Trophoblast cell (in vitro differentiated cells and primary cell): ENCODE results near the gene LDLRAD3.
A peak's percentile ranks its signal among the peaks of the same experiment; 100 is the strongest.

ENCODE experiments used
- DNase-seq, 2 donors: peaks; one replicate each; pipeline ENCODE4 v3.0.0-alpha.2; 2016
- H2AFZ ChIP-seq: 2 replicates; pipeline ENCODE4 v1.6.1; 2013; ENCODE audit warnings: low read length, moderate library complexity, mild to moderate bottlenecking; ENCODE audit not compliant: insufficient read depth, poor library complexity
- H2AK5ac ChIP-seq: 2 replicates; pipeline ENCODE4 v1.6.1; 2013; ENCODE audit warnings: mild to moderate bottlenecking, low read length
- H2BK120ac ChIP-seq: 2 replicates; pipeline ENCODE4 v1.6.1; 2013; ENCODE audit warnings: low read length, mild to moderate bottlenecking, moderate library complexity; ENCODE audit not compliant: insufficient read depth, poor library complexity
- H2BK12ac ChIP-seq: 2 replicates; pipeline ENCODE4 v1.6.1; 2013; ENCODE audit warnings: mild to moderate bottlenecking, low read length, moderate library complexity
- H2BK5ac ChIP-seq: 2 replicates; pipeline ENCODE4 v1.6.1; 2013; ENCODE audit warnings: low read length, low read depth, moderate library complexity, mild to moderate bottlenecking; ENCODE audit not compliant: poor library complexity
- H3K14ac ChIP-seq: 2 replicates; pipeline ENCODE4 v1.6.1; 2013; ENCODE audit warnings: mild to moderate bottlenecking, low read length
- H3K18ac ChIP-seq: 2 replicates; pipeline ENCODE4 v1.6.1; 2013; ENCODE audit warnings: mild to moderate bottlenecking, low read length
- H3K23ac ChIP-seq: 2 replicates; pipeline ENCODE4 v1.6.1; 2013; ENCODE audit warnings: low read length
- H3K27ac ChIP-seq: 2 replicates; pipeline ENCODE4 v1.5.1; 2013; ENCODE audit warnings: low read depth, mild to moderate bottlenecking, inconsistent platforms, low read length, moderate library complexity
- H3K27me3 ChIP-seq: 2 replicates; pipeline ENCODE4 v1.6.1; 2013; ENCODE audit warnings: inconsistent platforms, mild to moderate bottlenecking, low read length, moderate library complexity; ENCODE audit not compliant: insufficient read depth
- H3K36me3 ChIP-seq, 2 experiments: 1 replicate in 1 of 2; 2 replicates in 1 of 2; pipeline ENCODE4 v1.6.1; 2013; ENCODE audit warnings: low read length in 2 of 2, mild to moderate bottlenecking in 2 of 2, moderate library complexity in 1 of 2; ENCODE audit not compliant: insufficient read depth in 2 of 2, control insufficient read depth in 1 of 2
- H3K4ac ChIP-seq: 2 replicates; pipeline ENCODE4 v1.6.1; 2013; ENCODE audit warnings: low read depth, mild to moderate bottlenecking, low read length, moderate library complexity
- H3K4me1 ChIP-seq, 2 experiments: 1 replicate in 1 of 2; 2 replicates in 1 of 2; pipeline ENCODE4 v1.6.1; 2013; ENCODE audit warnings: low read length in 2 of 2, mild to moderate bottlenecking in 2 of 2, moderate library complexity in 1 of 2; ENCODE audit not compliant: insufficient read depth in 2 of 2, control insufficient read depth in 1 of 2
- H3K4me2 ChIP-seq: 2 replicates; pipeline ENCODE4 v1.6.1; 2013; ENCODE audit warnings: inconsistent platforms, mild to moderate bottlenecking, low read length, moderate library complexity
- H3K4me3 ChIP-seq: 2 replicates; pipeline ENCODE4 v1.5.1; 2013; ENCODE audit warnings: mild to moderate bottlenecking, low read depth, low read length, inconsistent platforms
- H3K79me1 ChIP-seq: one replicate; pipeline ENCODE4 v1.6.1; 2013; ENCODE audit warnings: low read length
- H3K79me2 ChIP-seq: 2 replicates; pipeline ENCODE4 v1.6.1; 2013; ENCODE audit warnings: low read length, mild to moderate bottlenecking; ENCODE audit not compliant: control insufficient read depth, insufficient read depth, poor library complexity
- H3K9ac ChIP-seq: 2 replicates; pipeline ENCODE4 v1.6.1; 2013; ENCODE audit warnings: mild to moderate bottlenecking, low read length
- H3K9me3 ChIP-seq: 2 replicates; pipeline ENCODE4 v1.6.1; 2013; ENCODE audit warnings: low read depth, mild to moderate bottlenecking, control low read depth, inconsistent platforms, low read length; ENCODE audit not compliant: insufficient read depth
- H4K12ac ChIP-seq: 2 replicates; pipeline ENCODE4 v1.6.1; 2013; ENCODE audit warnings: low read depth, mild to moderate bottlenecking, low read length, moderate library complexity
- H4K8ac ChIP-seq: 2 replicates; pipeline ENCODE4 v1.6.1; 2013; ENCODE audit warnings: low read depth, mild to moderate bottlenecking, low read length, moderate library complexity
- H4K91ac ChIP-seq: one replicate; pipeline ENCODE4 v1.6.1; 2013; ENCODE audit warnings: low read depth, mild to moderate bottlenecking, low read length, moderate library complexity
- WGBS: extraction: QIAGEN DNeasy Blood & Tissue Kit; methylation state at CpG from one replicate; pipeline ENCODE4 v1.1.7; 2013; ENCODE audit warnings: missing lambda C conversion rate; ENCODE audit not compliant: insufficient read length, insufficient coverage; ENCODE audit errors: extremely low coverage; 5-methylcytosine and 5-hydroxymethylcytosine counted together

Gene LDLRAD3

GRCh38 chr11:36118084-36118483 lies 174.2 kb downstream of the LDLRAD3 start:
- Histone ChIP-seq H4K8ac (no peak overlapping the region), H2BK12ac (no peak overlapping the region), H3K27ac (no peak overlapping the region), H3K14ac (no peak overlapping the region), H3K9ac (no peak overlapping the region), H3K4me2 (no peak overlapping the region), H2BK120ac (no peak overlapping the region), H3K4me1 (no peaks in the 10 kb centered on the region), H3K4ac (no peak overlapping the region), H2BK5ac (no peak overlapping the region), H3K4me3 (no peak overlapping the region), H4K91ac (no peak overlapping the region), H3K9me3 (peaks cover 4% of the 10 kb centered on the region), H3K27me3 (no peaks in the 10 kb centered on the region), H3K79me2 (peaks cover 2% of the 10 kb centered on the region), H3K23ac (no peak overlapping the region), H2AFZ (no peak overlapping the region), H4K12ac (no peak overlapping the region), H3K79me1 (no peaks in the 10 kb centered on the region), H2AK5ac (no peak overlapping the region), H3K18ac (no peak overlapping the region), H3K36me3 (peaks cover 4 to 6% of the 10 kb centered on the region in 2 experiments)
- WGBS: no CpG with 5 or more reads among the region's 2 CpGs
- no peak for DNase-seq

- no peak overlapping the region for H4K12ac ChIP-seq
- H2BK120ac ChIP-seq: no peak overlapping the region
- no peak overlapping the region for H3K4ac ChIP-seq
- no peak overlapping the region for H2AK5ac ChIP-seq
- peak in 1 of 2 donors; percentile 12 for DNase-seq
- no peak overlapping the region for H4K91ac ChIP-seq
- no peaks in the 10 kb centered on the region for H3K9me3 ChIP-seq
- H3K36me3 ChIP-seq: peaks cover 4% of the 10 kb centered on the region in 2 experiments
- H3K79me2 ChIP-seq: peaks cover 2% of the 10 kb centered on the region
- no peaks in the 10 kb centered on the region for H3K27me3 ChIP-seq
- no peak overlapping the region for H2AFZ ChIP-seq
- H3K14ac ChIP-seq: no peak overlapping the region
- H3K4me2 ChIP-seq: no peak overlapping the region
- no peak overlapping the region for H3K18ac ChIP-seq
- H3K27ac ChIP-seq: no peak overlapping the region
- H2BK5ac ChIP-seq: no peak overlapping the region
- H2BK12ac ChIP-seq: no peak overlapping the region
- H3K4me3 ChIP-seq: no peak overlapping the region
- no peak overlapping the region for H3K9ac ChIP-seq
- no peak overlapping the region for H4K8ac ChIP-seq
- no peaks in the 10 kb centered on the region for H3K79me1 ChIP-seq
- no peaks in the 10 kb centered on the region for H3K4me1 ChIP-seq
- H3K23ac ChIP-seq: no peak overlapping the region
These were observed 175.4 kb downstream of the LDLRAD3 start for GRCh38 chr11:36119300-36119699.

GRCh38 chr11:36121054-36121453 lies 177.2 kb downstream of the LDLRAD3 start:
- Histone ChIP-seq H3K9me3 (no peaks in the 10 kb centered on the region), H4K12ac (no peak overlapping the region), H3K4me3 (no peak overlapping the region), H2AK5ac (no peak overlapping the region), H3K23ac (no peak overlapping the region), H3K14ac (no peak overlapping the region), H2BK5ac (no peak overlapping the region), H3K36me3 (no peaks in the 10 kb centered on the region), H2AFZ (no peak overlapping the region), H4K8ac (no peak overlapping the region), H4K91ac (no peak overlapping the region), H3K9ac (no peak overlapping the region), H3K79me2 (peaks cover 2% of the 10 kb centered on the region), H2BK12ac (no peak overlapping the region), H3K27me3 (no peaks in the 10 kb centered on the region), H3K18ac (no peak overlapping the region), H2BK120ac (no peak overlapping the region), H3K4me1 (no peaks in the 10 kb centered on the region), H3K79me1 (no peaks in the 10 kb centered on the region), H3K4ac (no peak overlapping the region), H3K4me2 (no peak overlapping the region), H3K27ac (no peak overlapping the region)
- WGBS: no CpG with 5 or more reads among the region's 6 CpGs
- DNase-seq: no peak

- no peak overlapping the region for H2AK5ac ChIP-seq
- H3K79me2 ChIP-seq: no peaks in the 10 kb centered on the region
- H3K27ac ChIP-seq: no peak overlapping the region
- H3K36me3 ChIP-seq: no peaks in the 10 kb centered on the region
- no peak overlapping the region for H2BK5ac ChIP-seq
- no peak overlapping the region for H2AFZ ChIP-seq
- H3K23ac ChIP-seq: no peak overlapping the region
- no peak overlapping the region for H3K18ac ChIP-seq
- H2BK12ac ChIP-seq: no peak overlapping the region
- no CpG with 5 or more reads among the region's 2 CpGs for WGBS
- no peak overlapping the region for H3K14ac ChIP-seq
- no peak overlapping the region for H4K91ac ChIP-seq
- no peak overlapping the region for H4K8ac ChIP-seq
- no peaks in the 10 kb centered on the region for H3K79me1 ChIP-seq
- no peak overlapping the region for H3K9ac ChIP-seq
- no peak overlapping the region for H2BK120ac ChIP-seq
- H3K27me3 ChIP-seq: no peaks in the 10 kb centered on the region
- H3K4me3 ChIP-seq: no peak overlapping the region
- no peak overlapping the region for H3K4me2 ChIP-seq
- no peaks in the 10 kb centered on the region for H3K9me3 ChIP-seq
- no peak overlapping the region for H4K12ac ChIP-seq
- no peak overlapping the region for H3K4ac ChIP-seq
- no peak for DNase-seq
- no peaks in the 10 kb centered on the region for H3K4me1 ChIP-seq
These were observed 178.8 kb downstream of the LDLRAD3 start for GRCh38 chr11:36122671-36123070.
